H1 (cell line): ENCODE results near the gene B3GALT6. TPM values are rescaled to one million over a fixed set of nuclear protein-coding genes. Genes with fewer than 3 reads are reported as not detected.

Experiments used
- CTCF ChIA-PET: fragments of 300-600 bp; sonication (Branson Sonifier 250); formaldehyde crosslinking; loops from one replicate; lab custom pipeline; 2021; ENCODE audit not compliant: partially characterized antibody; lab: Charles Lee
- POLR2A ChIA-PET: fragments of 300-600 bp; sonication (Branson Sonifier 250); formaldehyde crosslinking; loops from one replicate; lab custom pipeline; 2021; ENCODE audit warnings: inconsistent platforms; ENCODE audit not compliant: partially characterized antibody; lab: Charles Lee
- DNase-seq, 2 experiments: peaks; one replicate each; pipeline versions ENCODE4 v3.0.0 to v3.0.0-alpha.2; 2010 to 2022; ENCODE audit warnings: low spot score in 2 of 2, low read depth in 1 of 2, mixed read lengths in 1 of 2
- FAIRE-seq: peaks from 2 replicates; lab custom pipeline; 2011; peaks lifted over from hg19 to GRCh38; lab: Jason Lieb, UNC
- H2AFZ ChIP-seq: 2 replicates; pipeline ENCODE4 v1.8.1; 2012; ENCODE audit warnings: low read length, inconsistent platforms
- H2AK5ac ChIP-seq: 2 replicates; pipeline ENCODE4 v1.6.1; 2013; ENCODE audit warnings: low read depth, low read length
- H2BK120ac ChIP-seq: replicated peaks from 2 replicates; pipeline ENCODE3; 2013; ENCODE audit warnings: low read depth, low read length, inconsistent platforms
- H2BK12ac ChIP-seq: 2 replicates; pipeline ENCODE4 v1.6.1; 2013; ENCODE audit warnings: low read depth, low read length
- H2BK15ac ChIP-seq: 2 replicates; pipeline ENCODE4 v1.6.1; 2013; ENCODE audit warnings: low read length
- H2BK20ac ChIP-seq: 2 replicates; pipeline ENCODE4 v1.6.1; 2013; ENCODE audit warnings: low read length
- H2BK5ac ChIP-seq: 2 replicates; pipeline ENCODE4 v1.6.1; 2013; ENCODE audit warnings: low read depth, low read length
- H3K14ac ChIP-seq: 2 replicates; pipeline ENCODE4 v1.6.1; 2013; ENCODE audit warnings: inconsistent platforms; ENCODE audit not compliant: insufficient read length
- H3K18ac ChIP-seq: 2 replicates; pipeline ENCODE4 v1.6.1; 2013; ENCODE audit warnings: low read length; ENCODE audit errors: extremely low read depth
- H3K23ac ChIP-seq: 2 replicates; pipeline ENCODE4 v1.6.1; 2013; ENCODE audit warnings: inconsistent platforms; ENCODE audit not compliant: insufficient read length
- H3K23me2 ChIP-seq: 2 replicates; pipeline ENCODE4 v1.6.1; 2013; ENCODE audit warnings: low read depth, low read length
- H3K27ac ChIP-seq: 2 replicates; pipeline ENCODE4 v1.6.1; 2011; ENCODE audit warnings: low read depth, low read length, inconsistent platforms
- H3K27me3 ChIP-seq, 4 experiments: replicated peaks in 1 of 4; 1 replicate in 1 of 4; 2 replicates in 3 of 4; pipeline versions ENCODE4 v1.6.1 to v1.8.1; 2011 to 2013; ENCODE audit warnings: low read length in 3 of 4, mild to moderate bottlenecking in 3 of 4, inconsistent platforms in 2 of 4, mixed read lengths in 2 of 4, moderate library complexity in 1 of 4; ENCODE audit not compliant: control insufficient read depth in 3 of 4, insufficient read depth in 3 of 4; ENCODE audit errors: extremely low read depth in 1 of 4
- H3K36me3 ChIP-seq, 4 experiments: 2 replicates each; pipeline versions ENCODE4 v1.6.1 to v1.8.1; 2011 to 2013; ENCODE audit warnings: mild to moderate bottlenecking in 4 of 4, low read length in 3 of 4, moderate library complexity in 2 of 4, control low read depth in 1 of 4, inconsistent platforms in 1 of 4; ENCODE audit not compliant: insufficient read depth in 4 of 4, control insufficient read depth in 2 of 4
- H3K4ac ChIP-seq: replicated peaks from 2 replicates; pipeline ENCODE3; 2013; ENCODE audit warnings: low read length, low read depth, mixed read lengths, inconsistent platforms; ENCODE audit not compliant: insufficient read length
- H3K4me1 ChIP-seq, 4 experiments: replicated peaks in 1 of 4; 1 replicate in 1 of 4; 2 replicates in 3 of 4; pipeline versions ENCODE4 v1.6.1 to v1.8.1; 2011 to 2013; ENCODE audit warnings: low read length in 3 of 4, inconsistent platforms in 2 of 4, mixed read lengths in 1 of 4; ENCODE audit not compliant: insufficient read depth in 4 of 4, control insufficient read depth in 3 of 4
- H3K4me2 ChIP-seq, 2 experiments: 2 replicates each; pipeline versions ENCODE4 v1.6.1 to v1.8.1; 2011 to 2013; ENCODE audit warnings: low read depth in 2 of 2, low read length in 2 of 2, control low read depth in 1 of 2, inconsistent platforms in 1 of 2, mild to moderate bottlenecking in 1 of 2; ENCODE audit not compliant: insufficient read depth in 1 of 2
- H3K4me3 ChIP-seq, 4 experiments: fragments of 200-600, 300-600 bp in 1 of 4; sonication (generic), shearing (Covaris generic), sonication (Bioruptor Twin) in 1 of 4; 2 replicates each; pipeline versions ENCODE4 v1.5.1 to v1.8.1; 2011 to 2016; ENCODE audit warnings: low read length in 4 of 4, low read depth in 3 of 4, control low read depth in 2 of 4, inconsistent platforms in 2 of 4, mild to moderate bottlenecking in 2 of 4, mixed read lengths in 1 of 4, moderate library complexity in 1 of 4; ENCODE audit not compliant: insufficient read depth in 2 of 4; ENCODE audit errors: extremely low read depth in 1 of 4
- H3K56ac ChIP-seq: replicated peaks from 2 replicates; pipeline ENCODE3; 2013; ENCODE audit warnings: low read depth, mild to moderate bottlenecking, mixed read lengths, low read length, inconsistent platforms; ENCODE audit not compliant: insufficient read length
- H3K79me1 ChIP-seq: 2 replicates; pipeline ENCODE4 v1.6.1; 2013; ENCODE audit warnings: low read depth, low read length, control low read depth
- H3K79me2 ChIP-seq, 2 experiments: 2 replicates each; pipeline versions ENCODE4 v1.6.1 to v1.8.1; 2012 to 2013; ENCODE audit warnings: low read length in 2 of 2, mild to moderate bottlenecking in 2 of 2, inconsistent platforms in 1 of 2; ENCODE audit not compliant: insufficient read depth in 2 of 2, control insufficient read depth in 1 of 2
- H3K9ac ChIP-seq, 4 experiments: replicated peaks in 1 of 4; 1 replicate in 1 of 4; 2 replicates in 3 of 4; pipeline versions ENCODE4 v1.6.1 to v1.8.1; 2011 to 2013; ENCODE audit warnings: low read depth in 3 of 4, low read length in 3 of 4, control low read depth in 2 of 4, mild to moderate bottlenecking in 2 of 4, moderate library complexity in 2 of 4, inconsistent platforms in 1 of 4; ENCODE audit errors: extremely low read depth in 1 of 4
- H3K9me3 ChIP-seq, 2 experiments: 2 replicates each; pipeline versions ENCODE4 v1.6.1 to v1.8.1; 2012 to 2013; ENCODE audit warnings: mild to moderate bottlenecking in 2 of 2, moderate library complexity in 2 of 2, control low read depth in 1 of 2, inconsistent platforms in 1 of 2, low read depth in 1 of 2, low read length in 1 of 2, mixed read lengths in 1 of 2; ENCODE audit not compliant: insufficient read depth in 2 of 2
- H4K20me1 ChIP-seq, 2 experiments: replicated peaks in 1 of 2; 2 replicates each; pipeline versions ENCODE3 to v1.8.1; 2011 to 2013; ENCODE audit warnings: inconsistent platforms in 2 of 2, low read length in 2 of 2, mild to moderate bottlenecking in 1 of 2; ENCODE audit not compliant: insufficient read depth in 2 of 2, control insufficient read depth in 1 of 2
- H4K5ac ChIP-seq: 2 replicates; pipeline ENCODE4 v1.6.1; 2013; ENCODE audit warnings: low read length, low read depth, mixed read lengths, inconsistent platforms; ENCODE audit not compliant: insufficient read length
- H4K8ac ChIP-seq: 2 replicates; pipeline ENCODE4 v1.8.0; 2013; ENCODE audit warnings: mild to moderate bottlenecking, moderate library complexity, low read length, inconsistent platforms; ENCODE audit not compliant: insufficient read depth; ENCODE audit errors: extremely low read depth
- H4K91ac ChIP-seq: replicated peaks from 2 replicates; pipeline ENCODE3; 2013; ENCODE audit warnings: low read length, mixed read lengths, inconsistent platforms; ENCODE audit not compliant: insufficient read length
- BCL11A ChIP-seq, 2 experiments: IDR thresholded peaks; one replicate each; pipeline ENCODE4 v1.6.1; 2011; ENCODE audit warnings: low read depth in 2 of 2, low read length in 2 of 2, mild to moderate bottlenecking in 2 of 2
- CEBPB ChIP-seq: IDR thresholded peaks from 2 replicates; pipeline ENCODE4 v1.6.1; 2012; ENCODE audit warnings: low read depth, low read length
- CHD1 ChIP-seq: IDR thresholded peaks from 2 replicates; pipeline ENCODE4 v1.6.1; 2012; ENCODE audit warnings: low read depth, low read length, improper control_type of control experiment
- CTCF ChIP-seq, 3 experiments: IDR thresholded peaks; 1 replicate in 2 of 3; 2 replicates in 1 of 3; pipeline versions ENCODE4 v1.5.1 to v1.6.1; 2011; ENCODE audit warnings: low read length in 3 of 3, mild to moderate bottlenecking in 3 of 3, inconsistent platforms in 2 of 3, low read depth in 1 of 3, moderate library complexity in 1 of 3; ENCODE audit not compliant: insufficient read depth in 1 of 3; ENCODE audit errors: control extremely low read depth in 1 of 3
- JUN ChIP-seq: IDR thresholded peaks from 2 replicates; pipeline ENCODE4 v1.6.1; 2011; ENCODE audit warnings: low read depth, mild to moderate bottlenecking, improper control_type of control experiment, low read length
- POLR2A ChIP-seq, 2 experiments: IDR thresholded peaks; 1 replicate in 1 of 2; 2 replicates in 1 of 2; pipeline ENCODE4 v1.6.1; 2011; ENCODE audit warnings: low read depth in 2 of 2, low read length in 2 of 2, mild to moderate bottlenecking in 2 of 2; ENCODE audit errors: control extremely low read depth in 1 of 2
- POLR2AphosphoS5 ChIP-seq: IDR thresholded peaks from 2 replicates; pipeline ENCODE4 v1.6.1; 2011; ENCODE audit warnings: low read depth, low read length
- RNF2 ChIP-seq: fragments of 200-900, 300-1000 bp; sonication (generic); IDR thresholded peaks from 2 replicates; pipeline ENCODE4 v1.7.1; 2016; ENCODE audit warnings: borderline replicate concordance, low read depth, mild to moderate bottlenecking, antibody characterized with exemption, low read length; ENCODE audit not compliant: poor library complexity, severe bottlenecking; ENCODE audit errors: missing control alignments
- SIRT6 ChIP-seq: IDR thresholded peaks from one replicate; pipeline ENCODE4 v1.7.1; 2012; ENCODE audit warnings: low read length, inconsistent platforms
- TAF1 ChIP-seq: IDR thresholded peaks from 2 replicates; pipeline ENCODE4 v1.6.1; 2011; ENCODE audit warnings: mild to moderate bottlenecking, low read depth, low read length
- YY1 ChIP-seq: IDR thresholded peaks from 2 replicates; pipeline ENCODE4 v1.6.1; 2011; ENCODE audit warnings: low read depth, mild to moderate bottlenecking, low read length
- WGBS, 2 experiments: shearing (Covaris generic) in 1 of 2; methylation state at CpG; one replicate each; pipeline versions ENCODE4 v1.1.6 to v1.1.7; 2013 to 2015; ENCODE audit warnings: low lambda C conversion rate in 2 of 2, mixed read lengths in 2 of 2, inconsistent platforms in 1 of 2, low coverage in 1 of 2, missing lambda C conversion rate in 1 of 2; ENCODE audit not compliant: insufficient replicate concordance in 2 of 2, insufficient coverage in 1 of 2, insufficient read length in 1 of 2; ENCODE audit errors: extremely low coverage in 1 of 2, missing lambda C conversion rate in 1 of 2; 5-methylcytosine and 5-hydroxymethylcytosine counted together
- polyA plus RNA-seq, 7 experiments: library from polyadenylated mRNA; depleted of rRNA in 3 of 7; stranded (reverse) in 5 of 7; unstranded in 2 of 7; fragments of >200 nt in 5 of 7; fragments of 200-250 nt in 2 of 7; gene quantifications; 1 replicate in 5 of 7; 2 replicates in 1 of 7; 4 replicates in 1 of 7; pipeline versions ENCODE4 v1.2.1 to v1.2.3, GENCODE V29; 2011 to 2013; ENCODE audit warnings: missing spikeins in 2 of 7, mixed read lengths in 2 of 7
- total RNA-seq: library from RNA; stranded (reverse); fragmentation: NEBNext Ultra II Directional; extraction: Animal tissue kit (Norgen Biotek cat#: 25700); gene quantifications from 2 replicates; pipeline ENCODE4 v1.2.1, GENCODE V29; 2021

Gene B3GALT6
- total and polyA plus RNA-seq, 2 of the 8 experiments (the other 6 are each of a cell fraction or from before 2014, with no cell fraction given) = 18.4 to 20.4 TPM

GRCh38 chr1:1273209-1273511, 41.1 kb downstream of the B3GALT6 start:
- peak overlapping the region; percentile 83; the same call in 1 of the 2 replicates for H3K27ac ChIP-seq
- no peak for DNase-seq

More at GRCh38 chr1:1273209-1273511, 41.1 kb downstream of the B3GALT6 start:
- H3K23me2 ChIP-seq = peaks cover 12% of the 10 kb centered on the region; the same call in 1 of the 2 replicates
- peaks cover 20 to 24% of the 10 kb centered on the region in 2 experiments for H4K20me1 ChIP-seq
- no peak overlapping the region for H2BK20ac ChIP-seq
- no peak for TF ChIP-seq RNF2
- no peak for TF ChIP-seq CHD1
- no peak for TF ChIP-seq CTCF (IDR thresholded peaks at IDR 0.05; ENCODE audit: control extremely low read depth in 1 of 3, insufficient read depth in 1 of 3, low read depth in 1 of 3, low read length in 3 of 3)
- TF ChIP-seq POLR2AphosphoS5 = no peak
- TF ChIP-seq POLR2A (IDR thresholded peaks at IDR 0.05; ENCODE audit: control extremely low read depth in 1 of 2, low read depth in 2 of 2, low read length in 2 of 2) = no peak
- TF ChIP-seq YY1 = no peak
- no peak for TF ChIP-seq JUN
- no peak for TF ChIP-seq TAF1
- TF ChIP-seq BCL11A (IDR thresholded peaks at IDR 0.05; ENCODE audit: low read depth in 2 of 2, low read length in 2 of 2) = no peak
- no peak for TF ChIP-seq SIRT6
- TF ChIP-seq CEBPB = no peak
- no peaks in the 10 kb centered on the region; a peak in 1 of 7 replicates for H3K27me3 ChIP-seq
- no peak overlapping the region for H2BK15ac ChIP-seq
- no peak overlapping the region for H3K4ac ChIP-seq
- POLR2A ChIA-PET = interaction anchor here (1.1 to 3.0 kb wide), 5 partner anchors 11 to 23 kb away, joined by 3 to 12 read pairs (median 5); no protein-coding TSS in a partner anchor
- no peaks in the 10 kb centered on the region for H3K9me3 ChIP-seq
- H3K36me3 ChIP-seq = peaks cover 0 to 2% (median under 1%) of the 10 kb centered on the region in 4 experiments; a peak in 1 of 8 replicates
- peaks cover 12 to 44% of the 10 kb centered on the region in 2 experiments; a peak in 3 of 4 replicates for H3K79me2 ChIP-seq
- CTCF ChIA-PET = interaction anchor here (1.4 kb wide), 1 partner anchor 19 kb away, joined by 5 read pairs; no protein-coding TSS in a partner anchor
- no peak overlapping the region for H2AK5ac ChIP-seq
- FAIRE-seq = no peak
- H3K56ac ChIP-seq = no peak overlapping the region
- no peak overlapping the region for H2BK120ac ChIP-seq
- H3K4me3 ChIP-seq = peak overlapping the region; percentile 88 to 99 (median 91)
- H2AFZ ChIP-seq = no peak overlapping the region
- H3K23ac ChIP-seq = no peak overlapping the region
- H3K79me1 ChIP-seq = peaks cover 22% of the 10 kb centered on the region
- peak overlapping the region; percentile 71 to 99 (median 88) for H3K9ac ChIP-seq
- H3K18ac ChIP-seq = no peak overlapping the region
- no peak overlapping the region for H3K14ac ChIP-seq
- 2% methylated on average over 30 of the region's 31 CpGs; no CpG with 5 or more reads in 1 of the 2 experiments for WGBS, 2 experiments
- no peak overlapping the region for H4K5ac ChIP-seq
- no peak overlapping the region for H2BK5ac ChIP-seq
- peaks cover 0 to 17% (median 8%) of the 10 kb centered on the region in 4 experiments; a peak in 5 of 7 replicates for H3K4me1 ChIP-seq
- peak overlapping the region; percentile 81 to 95 for H3K4me2 ChIP-seq
- H4K91ac ChIP-seq = no peak overlapping the region
- no peak overlapping the region for H2BK12ac ChIP-seq
- H4K8ac ChIP-seq = peak overlapping the region; percentile 99; the same call in 1 of the 2 replicates
